Hindlimb muscle (tissue), 1 donor: Measurements from ENCODE around the gene ANKRD24. TPM values are rescaled to one million over a fixed set of nuclear protein-coding genes. Genes with fewer than 3 reads are reported as not detected.
"Not testable (repeated sequence)": the region's sequence is repeated elsewhere in the genome, so short reads cannot be mapped to it uniquely, and the experiment has no call there.

Experiments
- DNase-seq: peaks from one replicate; pipeline ENCODE4 v3.0.0-alpha.2; 2013
- polyA plus RNA-seq: library from polyadenylated mRNA; unstranded; fragments of 120-200 nt; gene quantifications from one replicate; pipeline ENCODE4 v1.2.1, GENCODE V29; 2013; ENCODE audit not compliant: insufficient read length

The ANKRD24 gene
- polyA plus RNA-seq, 1 donor, result 1.6 TPM

- no peak for DNase-seq
Observed at GRCh38 chr19:4268816-4269430, 86.4 kb downstream of the ANKRD24 start.

GRCh38 chr19:4272894-4273293, 90.4 kb downstream of the ANKRD24 start:
- DNase-seq, result no peak

GRCh38 chr19:4274321-4274686, 91.8 kb downstream of the ANKRD24 start:
- DNase-seq, result not testable (repeated sequence)

Other genes with a start within 250 kb of the ANKRD24 start
- gene NMRK2, start 249.6 kb upstream of the ANKRD24 start, polyA plus RNA-seq, result 298 TPM
- gene DAPK3, start 211.6 kb upstream of the ANKRD24 start, polyA plus RNA-seq, result 97.3 TPM
- 2,964 TPM for gene EEF2, start 197.2 kb upstream of the ANKRD24 start, polyA plus RNA-seq
- 27.5 TPM for gene PIAS4, start 175.0 kb upstream of the ANKRD24 start, polyA plus RNA-seq
- 10.7 TPM for gene ZBTB7A, start 115.8 kb upstream of the ANKRD24 start, polyA plus RNA-seq
- gene MAP2K2, start 58.6 kb upstream of the ANKRD24 start, polyA plus RNA-seq, result 124 TPM
- not detected for gene CREB3L3, start 29.1 kb upstream of the ANKRD24 start, polyA plus RNA-seq
- 15.5 TPM for gene SIRT6, start 126 bp upstream of the ANKRD24 start, polyA plus RNA-seq
- 0.72 TPM for gene EBI3, start 46.8 kb downstream of the ANKRD24 start, polyA plus RNA-seq
- gene YJU2, start 64.4 kb downstream of the ANKRD24 start, polyA plus RNA-seq, result 14.9 TPM
- 174 TPM for gene SHD, start 96.6 kb downstream of the ANKRD24 start, polyA plus RNA-seq
- 0.89 TPM for gene TMIGD2, start 119.7 kb downstream of the ANKRD24 start, polyA plus RNA-seq
- gene FSD1, start 121.9 kb downstream of the ANKRD24 start, polyA plus RNA-seq, result 1.2 TPM
- gene STAP2, start 156.1 kb downstream of the ANKRD24 start, polyA plus RNA-seq, result 5.9 TPM
- gene MPND, start 160.9 kb downstream of the ANKRD24 start, polyA plus RNA-seq, result 17.3 TPM
- gene SH3GL1, start 217.9 kb downstream of the ANKRD24 start, polyA plus RNA-seq, result 64.4 TPM
- 10.7 TPM for gene CHAF1A, start 220.0 kb downstream of the ANKRD24 start, polyA plus RNA-seq